Mesendoderm (in vitro differentiated cells): ENCODE results near the gene MVP.
A peak's percentile ranks its signal among the peaks of the same experiment; 100 is the strongest.

Experiments used
- DNase-seq: peaks from one replicate; pipeline ENCODE4 v3.0.0; 2013
- H2AK5ac ChIP-seq: 2 replicates; pipeline ENCODE4 v1.6.1; 2013; ENCODE audit warnings: low read length, inconsistent platforms
- H2BK120ac ChIP-seq: 2 replicates; pipeline ENCODE4 v1.6.1; 2013; ENCODE audit warnings: low read depth, mild to moderate bottlenecking, low read length, moderate library complexity, mixed read lengths
- H2BK15ac ChIP-seq: replicated peaks from 2 replicates; pipeline ENCODE4 v1.6.1; 2013; ENCODE audit warnings: low read depth, mild to moderate bottlenecking, moderate library complexity
- H2BK5ac ChIP-seq: 2 replicates; pipeline ENCODE4 v1.6.1; 2013; ENCODE audit warnings: low read length, inconsistent platforms
- H3K18ac ChIP-seq: 2 replicates; pipeline ENCODE4 v1.6.1; 2013; ENCODE audit warnings: mild to moderate bottlenecking, low read length, mixed read lengths
- H3K23ac ChIP-seq: one replicate; pipeline ENCODE4 v1.6.1; 2013; ENCODE audit warnings: low read length
- H3K27ac ChIP-seq: 2 replicates; pipeline ENCODE4 v1.5.1; 2013; ENCODE audit warnings: low read depth, mild to moderate bottlenecking, inconsistent platforms, low read length, moderate library complexity
- H3K27me3 ChIP-seq: 2 replicates; pipeline ENCODE4 v1.6.1; 2013; ENCODE audit warnings: low read length, control low read depth, mild to moderate bottlenecking, inconsistent platforms; ENCODE audit not compliant: insufficient read depth, poor library complexity
- H3K36me3 ChIP-seq: 2 replicates; pipeline ENCODE4 v1.6.1; 2013; ENCODE audit warnings: low read length, inconsistent platforms; ENCODE audit not compliant: control insufficient read depth, insufficient read depth
- H3K4ac ChIP-seq: one replicate; pipeline ENCODE4 v1.6.1; 2013; ENCODE audit warnings: low read depth, mild to moderate bottlenecking, low read length, moderate library complexity
- H3K4me1 ChIP-seq: 2 replicates; pipeline ENCODE4 v1.6.1; 2013; ENCODE audit warnings: low read depth, low read length, inconsistent platforms; ENCODE audit not compliant: control insufficient read depth
- H3K4me2 ChIP-seq: 2 replicates; pipeline ENCODE4 v1.6.1; 2013; ENCODE audit warnings: low read length
- H3K4me3 ChIP-seq: 2 replicates; pipeline ENCODE4 v1.5.1; 2013; ENCODE audit warnings: mild to moderate bottlenecking, low read length
- H3K56ac ChIP-seq: one replicate; pipeline ENCODE4 v1.6.1; 2013; ENCODE audit warnings: low read length
- H3K79me1 ChIP-seq: 2 replicates; pipeline ENCODE4 v1.6.1; 2013; ENCODE audit warnings: low read length, inconsistent platforms
- H3K79me2 ChIP-seq: 2 replicates; pipeline ENCODE4 v1.6.1; 2013; ENCODE audit warnings: mild to moderate bottlenecking, low read length; ENCODE audit not compliant: control insufficient read depth, insufficient read depth
- H3K9ac ChIP-seq: 2 replicates; pipeline ENCODE4 v1.6.1; 2013; ENCODE audit warnings: low read length, inconsistent platforms
- H4K5ac ChIP-seq: one replicate; pipeline ENCODE4 v1.6.1; 2013; ENCODE audit warnings: low read length
- H4K8ac ChIP-seq: one replicate; pipeline ENCODE4 v1.6.1; 2013; ENCODE audit warnings: low read depth, mild to moderate bottlenecking, control low read depth, low read length, moderate library complexity
- WGBS: extraction: QIAGEN DNeasy Blood & Tissue Kit; methylation state at CpG from one replicate; pipeline ENCODE4 v1.1.7; 2013; ENCODE audit warnings: low lambda C conversion rate, missing lambda C conversion rate; ENCODE audit not compliant: insufficient coverage; ENCODE audit errors: extremely low coverage; 5-methylcytosine and 5-hydroxymethylcytosine counted together

MVP gene

GRCh38 chr16:29849505-29849904, 29.2 kb downstream of the MVP start:
- H2BK5ac ChIP-seq = no peak overlapping the region
- no peak overlapping the region for H4K5ac ChIP-seq
- no peak overlapping the region for H2BK120ac ChIP-seq

GRCh38 chr16:29850998-29851397, 30.7 kb downstream of the MVP start:
- no peak for DNase-seq
- H3K4me3 ChIP-seq = no peak overlapping the region
- no peaks in the 10 kb centered on the region for H3K79me2 ChIP-seq
- H2BK120ac ChIP-seq = no peak overlapping the region
- H3K18ac ChIP-seq = no peak overlapping the region
- H3K4me1 ChIP-seq = peaks cover 3% of the 10 kb centered on the region
- no peak overlapping the region for H2AK5ac ChIP-seq
- H2BK5ac ChIP-seq = no peak overlapping the region
- no peak overlapping the region for H4K5ac ChIP-seq
- H3K23ac ChIP-seq = no peak overlapping the region
- no peak overlapping the region for H3K27ac ChIP-seq
- H2BK15ac ChIP-seq = no peak overlapping the region
- no peaks in the 10 kb centered on the region for H3K36me3 ChIP-seq
- no peak overlapping the region for H4K8ac ChIP-seq
- no peaks in the 10 kb centered on the region for H3K27me3 ChIP-seq
- WGBS = no CpG with 5 or more reads among the region's 3 CpGs
- no peak overlapping the region for H3K4ac ChIP-seq
- H3K9ac ChIP-seq = no peak overlapping the region
- no peak overlapping the region for H3K56ac ChIP-seq
- H3K79me1 ChIP-seq = no peaks in the 10 kb centered on the region
- no peak overlapping the region for H3K4me2 ChIP-seq

More at GRCh38 chr16:29849505-29849904, 29.2 kb downstream of the MVP start:
- Histone ChIP-seq H3K4me3 (no peak overlapping the region), H3K23ac (no peak overlapping the region), H3K9ac (peak overlapping the region; percentile 31), H4K8ac (no peak overlapping the region), H3K27me3 (no peaks in the 10 kb centered on the region), H3K27ac (no peak overlapping the region), H3K18ac (no peak overlapping the region), H3K4ac (no peak overlapping the region), H3K56ac (peak overlapping the region; percentile 72), H3K79me2 (no peaks in the 10 kb centered on the region), H3K79me1 (no peaks in the 10 kb centered on the region), H3K36me3 (no peaks in the 10 kb centered on the region), H2AK5ac (no peak overlapping the region), H3K4me2 (no peak overlapping the region), H3K4me1 (peaks cover 3% of the 10 kb centered on the region), H2BK15ac (no peak overlapping the region)
- peak; percentile 88 for DNase-seq
- WGBS = no CpG with 5 or more reads among the region's 5 CpGs

- no peak overlapping the region for H3K27ac ChIP-seq
- H3K79me2 ChIP-seq = no peaks in the 10 kb centered on the region
- H4K8ac ChIP-seq = no peak overlapping the region
- no peak overlapping the region for H3K4me3 ChIP-seq
- H3K27me3 ChIP-seq = no peaks in the 10 kb centered on the region
- no peak overlapping the region for H2BK15ac ChIP-seq
- no peaks in the 10 kb centered on the region for H3K36me3 ChIP-seq
- H3K56ac ChIP-seq = no peak overlapping the region
- no peaks in the 10 kb centered on the region for H3K79me1 ChIP-seq
- H3K4me2 ChIP-seq = no peak overlapping the region
- no peak overlapping the region for H3K18ac ChIP-seq
- no peak overlapping the region for H4K5ac ChIP-seq
- H3K4me1 ChIP-seq = peaks cover 3% of the 10 kb centered on the region
- no peak overlapping the region for H3K23ac ChIP-seq
- no peak overlapping the region for H3K4ac ChIP-seq
- DNase-seq = no peak
- H2BK5ac ChIP-seq = no peak overlapping the region
- H2AK5ac ChIP-seq = no peak overlapping the region
- H2BK120ac ChIP-seq = no peak overlapping the region
- no peak overlapping the region for H3K9ac ChIP-seq
- WGBS = no CpG with 5 or more reads among the region's 7 CpGs
Observed at GRCh38 chr16:29852654-29853053, 32.4 kb downstream of the MVP start.

GRCh38 chr16:29854520-29855100, 34.3 kb downstream of the MVP start:
- no peak overlapping the region for H3K9ac ChIP-seq
- DNase-seq = no peak
- no peak overlapping the region for H4K5ac ChIP-seq
- no peak overlapping the region for H3K56ac ChIP-seq
- WGBS = no CpG with 5 or more reads among the region's 5 CpGs
- no peak overlapping the region for H3K18ac ChIP-seq
- H3K4me1 ChIP-seq = no peaks in the 10 kb centered on the region
- H3K27me3 ChIP-seq = no peaks in the 10 kb centered on the region
- no peak overlapping the region for H2AK5ac ChIP-seq
- H2BK120ac ChIP-seq = no peak overlapping the region
- no peak overlapping the region for H4K8ac ChIP-seq
- H3K4me2 ChIP-seq = no peak overlapping the region
- H3K4ac ChIP-seq = no peak overlapping the region
- no peaks in the 10 kb centered on the region for H3K36me3 ChIP-seq
- H3K23ac ChIP-seq = no peak overlapping the region
- no peaks in the 10 kb centered on the region for H3K79me1 ChIP-seq
- no peak overlapping the region for H2BK5ac ChIP-seq
- no peak overlapping the region for H3K27ac ChIP-seq
- H3K79me2 ChIP-seq = no peaks in the 10 kb centered on the region
- no peak overlapping the region for H2BK15ac ChIP-seq
- no peak overlapping the region for H3K4me3 ChIP-seq

GRCh38 chr16:29857133-29857760, 37.0 kb downstream of the MVP start:
- no peak overlapping the region for H2BK120ac ChIP-seq
- H3K4ac ChIP-seq = no peak overlapping the region
- peaks cover 6% of the 10 kb centered on the region for H3K79me1 ChIP-seq
- DNase-seq = no peak
- no peaks in the 10 kb centered on the region for H3K27me3 ChIP-seq
- no peaks in the 10 kb centered on the region for H3K36me3 ChIP-seq
- no peak overlapping the region for H4K8ac ChIP-seq
- no peak overlapping the region for H3K4me2 ChIP-seq
- H3K4me3 ChIP-seq = no peak overlapping the region
- H4K5ac ChIP-seq = no peak overlapping the region
- no peak overlapping the region for H2BK15ac ChIP-seq
- WGBS = no CpG with 5 or more reads among the region's 7 CpGs
- H2BK5ac ChIP-seq = no peak overlapping the region
- no peak overlapping the region for H3K9ac ChIP-seq
- H3K27ac ChIP-seq = no peak overlapping the region
- H3K79me2 ChIP-seq = peaks cover 2% of the 10 kb centered on the region
- no peak overlapping the region for H3K18ac ChIP-seq
- H3K56ac ChIP-seq = no peak overlapping the region
- no peaks in the 10 kb centered on the region for H3K4me1 ChIP-seq
- no peak overlapping the region for H3K23ac ChIP-seq
- H2AK5ac ChIP-seq = no peak overlapping the region
